Measurements from ENCODE around the gene STAMBPL1.

DNA sequence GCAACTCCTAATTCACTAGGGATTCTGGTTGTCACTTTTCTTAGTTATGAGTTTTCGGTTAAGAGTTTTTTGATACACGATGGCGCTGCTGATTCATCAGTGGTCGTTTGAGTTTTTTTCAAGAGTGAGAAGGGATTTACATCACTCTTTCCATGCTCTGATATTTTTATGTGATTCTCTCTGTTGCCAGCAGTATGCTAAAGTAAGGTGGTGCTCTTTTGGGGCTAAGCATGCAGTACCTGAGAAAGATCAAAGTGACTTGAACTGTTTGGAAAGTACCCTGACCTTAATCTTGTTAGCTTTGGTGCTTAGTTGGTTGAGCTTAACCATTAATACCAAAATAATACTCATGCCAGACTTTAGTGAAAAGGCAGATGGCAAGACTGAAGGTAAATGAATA lies 28.1 kb downstream of the STAMBPL1 start:
- no peak for TF ChIP-seq POLR2A (IDR thresholded peaks at IDR 0.05; ENCODE audit: low read depth, low read length)
- TF ChIP-seq, protein P1, sequence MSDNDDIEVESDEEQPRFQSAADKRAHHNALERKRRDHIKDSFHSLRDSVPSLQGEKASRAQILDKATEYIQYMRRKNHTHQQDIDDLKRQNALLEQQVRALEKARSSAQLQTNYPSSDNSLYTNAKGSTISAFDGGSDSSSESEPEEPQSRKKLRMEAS (IDR thresholded peaks at IDR 0.05; ENCODE audit: insufficient read depth, insufficient read length): no peak
- TF ChIP-seq GATA2 (IDR thresholded peaks at IDR 0.05; ENCODE audit: insufficient read depth, insufficient read length, low read depth, low read length): no peak

Measured in endothelial cell of umbilical vein (primary cell).